ENCODE data around the gene C5orf52. TPM values are rescaled to one million over a fixed set of nuclear protein-coding genes. Genes with fewer than 3 reads are reported as not detected.
"Not testable (repeated sequence)": the region's sequence is repeated elsewhere in the genome, so short reads cannot be mapped to it uniquely, and the experiment has no call there.

Gene C5orf52
- total RNA-seq, 4 donors from 2014 or later: not detected

DNA sequence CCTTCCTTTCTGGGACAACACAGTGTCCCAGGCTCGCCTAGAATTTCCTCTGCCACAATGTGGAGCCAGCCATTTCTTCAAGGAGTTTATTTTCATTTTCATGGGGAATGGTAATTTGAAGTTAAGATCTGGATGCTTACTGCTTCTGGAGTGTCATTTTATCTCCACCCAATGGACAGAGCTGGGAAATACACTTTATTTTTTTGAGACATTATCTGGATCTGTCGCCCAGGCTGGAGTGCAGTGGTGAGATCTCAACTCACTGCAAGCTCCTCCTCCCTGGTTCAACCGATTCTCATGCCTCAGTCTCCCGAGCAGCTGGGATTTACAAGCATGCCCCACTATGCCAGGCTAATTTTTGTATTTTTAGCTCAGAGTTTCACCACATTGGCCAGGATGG is 47.2 kb downstream of the C5orf52 start:
- TF ChIP-seq, protein P1, sequence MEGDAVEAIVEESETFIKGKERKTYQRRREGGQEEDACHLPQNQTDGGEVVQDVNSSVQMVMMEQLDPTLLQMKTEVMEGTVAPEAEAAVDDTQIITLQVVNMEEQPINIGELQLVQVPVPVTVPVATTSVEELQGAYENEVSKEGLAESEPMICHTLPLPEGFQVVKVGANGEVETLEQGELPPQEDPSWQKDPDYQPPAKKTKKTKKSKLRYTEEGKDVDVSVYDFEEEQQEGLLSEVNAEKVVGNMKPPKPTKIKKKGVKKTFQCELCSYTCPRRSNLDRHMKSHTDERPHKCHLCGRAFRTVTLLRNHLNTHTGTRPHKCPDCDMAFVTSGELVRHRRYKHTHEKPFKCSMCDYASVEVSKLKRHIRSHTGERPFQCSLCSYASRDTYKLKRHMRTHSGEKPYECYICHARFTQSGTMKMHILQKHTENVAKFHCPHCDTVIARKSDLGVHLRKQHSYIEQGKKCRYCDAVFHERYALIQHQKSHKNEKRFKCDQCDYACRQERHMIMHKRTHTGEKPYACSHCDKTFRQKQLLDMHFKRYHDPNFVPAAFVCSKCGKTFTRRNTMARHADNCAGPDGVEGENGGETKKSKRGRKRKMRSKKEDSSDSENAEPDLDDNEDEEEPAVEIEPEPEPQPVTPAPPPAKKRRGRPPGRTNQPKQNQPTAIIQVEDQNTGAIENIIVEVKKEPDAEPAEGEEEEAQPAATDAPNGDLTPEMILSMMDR (IDR thresholded peaks at IDR 0.05): peak in 1 of 2 donors; percentile 37
- TF ChIP-seq EP300 (IDR thresholded peaks at IDR 0.05): no peak
- no peak overlapping the region for H3K27ac ChIP-seq
- no peak for DNase-seq (ENCODE audit: low spot score in 2 of 2)
- no peak overlapping the region for H3K4me3 ChIP-seq
- WGBS: 2% methylated on average over 4 of the region's 4 CpGs
- H3K4me1 ChIP-seq: no peaks in the 10 kb centered on the region
- H3K27me3 ChIP-seq: no peaks in the 10 kb centered on the region
- no peaks in the 10 kb centered on the region for H3K36me3 ChIP-seq
- no peaks in the 10 kb centered on the region for H3K9me3 ChIP-seq

DNA sequence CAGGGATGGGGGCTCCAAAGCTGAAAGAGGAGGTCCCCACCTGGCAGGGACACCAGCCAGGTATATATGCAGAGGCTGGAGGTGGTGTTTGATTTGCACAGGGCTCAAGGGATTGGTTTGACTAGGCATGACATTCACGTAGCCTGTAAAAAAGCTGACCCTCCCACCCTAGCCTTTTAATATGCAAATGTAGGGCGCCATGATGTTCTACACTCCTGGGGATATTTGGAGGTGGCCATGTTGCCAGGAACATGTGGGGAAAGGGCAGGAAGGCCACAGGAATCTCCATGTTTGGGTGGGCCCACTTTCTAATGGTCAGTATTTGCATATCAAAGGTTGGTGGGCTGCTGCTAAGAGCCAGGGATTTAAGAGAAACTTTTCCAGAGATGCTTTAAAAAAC is 47.9 kb downstream of the C5orf52 start:
- no peaks in the 10 kb centered on the region for H3K27me3 ChIP-seq
- no peaks in the 10 kb centered on the region for H3K36me3 ChIP-seq
- TF ChIP-seq POLR2A (IDR thresholded peaks at IDR 0.05) (no peak), POLR2AphosphoS5 (IDR thresholded peaks at IDR 0.05) (no peak), EP300 (IDR thresholded peaks at IDR 0.05) (no peak)
- TF ChIP-seq, protein P1 (IDR thresholded peaks at IDR 0.05): no peak
- H3K27ac ChIP-seq: no peak overlapping the region
- no peak overlapping the region for H3K4me3 ChIP-seq
- H3K9me3 ChIP-seq: no peaks in the 10 kb centered on the region
- no peak for DNase-seq (ENCODE audit: low spot score in 2 of 2)
- no peaks in the 10 kb centered on the region for H3K4me1 ChIP-seq
- 91% methylated on average over 2 of the region's 2 CpGs for WGBS

DNA sequence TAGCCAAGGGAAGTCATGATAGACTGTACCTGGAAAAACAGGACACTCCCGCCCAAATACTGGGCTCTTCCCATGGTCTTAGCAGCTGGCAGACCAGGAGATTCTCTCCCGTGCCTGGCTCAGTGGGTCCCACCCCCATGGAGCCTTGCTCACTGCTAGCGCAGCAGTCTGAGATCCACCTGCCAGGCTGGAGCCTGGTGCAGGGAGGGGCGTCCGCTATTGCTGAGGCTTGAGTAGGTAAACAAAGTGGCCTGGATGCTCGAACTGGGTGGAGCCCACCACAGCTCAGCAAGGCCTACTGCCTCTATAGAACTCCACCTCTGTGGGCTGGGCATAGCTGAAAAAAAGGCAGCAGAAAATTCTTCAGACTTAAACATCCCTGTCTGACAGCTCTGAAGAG is 49.8 kb downstream of the C5orf52 start:
- H3K4me3 ChIP-seq: no peak overlapping the region
- no peak for DNase-seq (ENCODE audit: low spot score in 2 of 2)
- no peaks in the 10 kb centered on the region for H3K27me3 ChIP-seq
- H3K9me3 ChIP-seq: no peaks in the 10 kb centered on the region
- no peaks in the 10 kb centered on the region for H3K4me1 ChIP-seq
- 78% methylated on average over 5 of the region's 6 CpGs for WGBS
- no peak for TF ChIP-seq POLR2A (IDR thresholded peaks at IDR 0.05)
- TF ChIP-seq EP300 (IDR thresholded peaks at IDR 0.05): no peak
- TF ChIP-seq POLR2AphosphoS5 (IDR thresholded peaks at IDR 0.05): no peak
- TF ChIP-seq, protein P1 (IDR thresholded peaks at IDR 0.05): no peak
- no peak overlapping the region for H3K27ac ChIP-seq
- no peaks in the 10 kb centered on the region for H3K36me3 ChIP-seq

DNA sequence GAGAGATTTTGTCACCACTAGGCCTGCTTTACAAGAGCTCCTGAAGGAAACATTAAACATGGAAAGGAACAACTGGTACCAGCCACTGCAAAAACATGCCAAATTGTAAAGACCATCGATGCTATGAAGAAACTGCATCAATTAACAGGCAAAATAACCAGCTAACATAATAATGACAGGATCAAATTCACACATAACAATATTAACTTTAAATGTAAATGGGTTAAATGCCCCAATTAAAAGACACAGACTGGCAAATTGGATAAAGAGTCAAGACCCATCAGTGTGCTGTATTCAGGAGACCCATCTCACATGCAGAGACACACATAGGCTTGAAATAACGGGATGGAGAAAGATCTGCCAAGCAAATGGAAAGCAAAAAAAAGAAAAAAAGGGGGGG is 51.6 kb downstream of the C5orf52 start:
- 89% methylated on average over 2 of the region's 2 CpGs for WGBS
- not testable (repeated sequence) for H3K9me3 ChIP-seq; DNase-seq (ENCODE audit: low spot score in 2 of 2); H3K36me3 ChIP-seq; H3K27me3 ChIP-seq; H3K4me1 ChIP-seq; H3K4me3 ChIP-seq; H3K27ac ChIP-seq

DNA sequence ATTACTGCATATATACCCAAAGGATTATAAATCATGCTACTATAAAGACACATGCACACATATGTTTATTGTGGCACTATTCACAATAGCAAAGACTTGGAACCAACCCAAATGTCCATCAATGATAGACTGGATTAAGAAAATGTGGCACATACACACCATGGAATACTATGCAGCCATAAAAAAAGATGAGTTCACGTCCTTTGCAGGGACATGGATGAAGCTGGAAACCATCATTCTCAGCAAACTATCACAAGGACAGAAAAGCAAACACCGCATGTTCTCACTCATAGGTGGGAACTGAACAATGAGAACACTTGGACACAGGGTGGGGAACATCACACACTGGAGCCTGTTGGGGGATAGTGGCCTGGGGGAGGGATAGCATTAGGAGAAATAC is 55.3 kb downstream of the C5orf52 start:
- WGBS: 97% methylated on average over 2 of the region's 2 CpGs
- H3K4me1 ChIP-seq; H3K4me3 ChIP-seq; H3K27ac ChIP-seq; DNase-seq (ENCODE audit: low spot score in 2 of 2); H3K27me3 ChIP-seq; H3K9me3 ChIP-seq; H3K36me3 ChIP-seq: not testable (repeated sequence)

DNA sequence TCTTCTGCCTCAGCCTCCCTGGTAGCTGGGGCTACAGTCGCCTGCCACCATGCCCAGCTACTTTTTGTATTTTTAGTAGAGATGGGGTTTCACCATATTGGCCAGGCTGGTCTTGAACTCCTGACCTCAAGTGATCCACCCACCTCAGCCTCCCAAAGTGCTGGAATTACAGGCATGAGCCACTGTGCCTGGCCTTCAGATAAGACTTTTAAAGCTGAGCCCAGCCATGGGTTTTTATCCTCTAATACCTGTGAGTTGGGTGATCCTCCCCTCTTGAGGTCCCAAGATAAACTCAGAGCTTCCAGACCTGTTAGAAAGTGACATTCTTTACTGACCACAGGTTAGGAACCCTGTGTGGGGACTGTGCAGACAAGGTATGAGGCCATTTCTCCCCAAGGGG is 56.5 kb downstream of the C5orf52 start:
- 100% methylated on average over 1 of the region's 1 CpG for WGBS
- not testable (repeated sequence) for DNase-seq (ENCODE audit: low spot score in 2 of 2)

More for the DNA sequence above, 56.5 kb downstream of the C5orf52 start:
- not testable (repeated sequence) for H3K36me3 ChIP-seq, H3K4me3 ChIP-seq, H3K9me3 ChIP-seq, H3K27ac ChIP-seq, H3K27me3 ChIP-seq
- H3K4me1 ChIP-seq: peaks cover 13% of the 10 kb centered on the region

Other genes starting within 250 kb of the C5orf52 start
- gene NIPAL4, start 211.3 kb upstream of the C5orf52 start, total RNA-seq: 100 to 1,000 TPM in 2 of 4 donors, 10 to 100 TPM in 2; 45.8 to 111 (median 86.6) TPM
- 1 to 10 TPM in 3 of 4 donors, under 1 TPM in 1; 0.42 to 2.6 (median 1.3) TPM for gene ADAM19, start 95.8 kb upstream of the C5orf52 start, total RNA-seq
- not detected for gene SOX30, start 19.1 kb upstream of the C5orf52 start, total RNA-seq
- 10 to 100 TPM in 2 of 4 donors, 1 to 10 TPM in 2; 5.1 to 14.5 (median 11.0) TPM for gene THG1L, start 59.9 kb downstream of the C5orf52 start, total RNA-seq
- gene LSM11, start 72.2 kb downstream of the C5orf52 start, total RNA-seq: 1 to 10 TPM; 2.9 to 5.2 (median 3.6) TPM
- gene CLINT1, start 187.6 kb downstream of the C5orf52 start, total RNA-seq: 100 to 1,000 TPM; 112 to 220 (median 136) TPM